ENCODE data around the gene PDLIM5. TPM values are rescaled to one million over a fixed set of nuclear protein-coding genes. Genes with fewer than 3 reads are reported as not detected.
"Not testable (repeated sequence)": the region's sequence is repeated elsewhere in the genome, so short reads cannot be mapped to it uniquely, and the experiment has no call there.

The PDLIM5 gene
- total RNA-seq, 4 donors from 2014 or later = 473 to 833 (median 673) TPM

GRCh38 chr4:94660614-94661013 is 208.9 kb downstream of the PDLIM5 start:
- TF ChIP-seq, protein P1, sequence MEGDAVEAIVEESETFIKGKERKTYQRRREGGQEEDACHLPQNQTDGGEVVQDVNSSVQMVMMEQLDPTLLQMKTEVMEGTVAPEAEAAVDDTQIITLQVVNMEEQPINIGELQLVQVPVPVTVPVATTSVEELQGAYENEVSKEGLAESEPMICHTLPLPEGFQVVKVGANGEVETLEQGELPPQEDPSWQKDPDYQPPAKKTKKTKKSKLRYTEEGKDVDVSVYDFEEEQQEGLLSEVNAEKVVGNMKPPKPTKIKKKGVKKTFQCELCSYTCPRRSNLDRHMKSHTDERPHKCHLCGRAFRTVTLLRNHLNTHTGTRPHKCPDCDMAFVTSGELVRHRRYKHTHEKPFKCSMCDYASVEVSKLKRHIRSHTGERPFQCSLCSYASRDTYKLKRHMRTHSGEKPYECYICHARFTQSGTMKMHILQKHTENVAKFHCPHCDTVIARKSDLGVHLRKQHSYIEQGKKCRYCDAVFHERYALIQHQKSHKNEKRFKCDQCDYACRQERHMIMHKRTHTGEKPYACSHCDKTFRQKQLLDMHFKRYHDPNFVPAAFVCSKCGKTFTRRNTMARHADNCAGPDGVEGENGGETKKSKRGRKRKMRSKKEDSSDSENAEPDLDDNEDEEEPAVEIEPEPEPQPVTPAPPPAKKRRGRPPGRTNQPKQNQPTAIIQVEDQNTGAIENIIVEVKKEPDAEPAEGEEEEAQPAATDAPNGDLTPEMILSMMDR (IDR thresholded peaks at IDR 0.05 in 4 of 5, conservative IDR thresholded peaks at IDR 0.05 in 1 of 5) = no peak
- TF ChIP-seq POLR2A (IDR thresholded peaks at IDR 0.05) = no peak
- ATAC-seq (no peak), DNase-seq (no peak)
- H3K9me3 ChIP-seq = no peaks in the 10 kb centered on the region
- H3K4me3 ChIP-seq = no peak overlapping the region
- no peaks in the 10 kb centered on the region for H3K4me1 ChIP-seq
- intact Hi-C loops (cut with DNase I; ENCODE audit: low total_unique reads) (no loop called here), in situ Hi-C loops (cut with MboI; ENCODE audit: low sequenced_read_pairs in 4 of 4) (no loop called here)
- H3K27me3 ChIP-seq = no peaks in the 10 kb centered on the region
- no peak overlapping the region for H3K27ac ChIP-seq
- peaks cover 0 to 36% of the 10 kb centered on the region in 2 donors for H3K36me3 ChIP-seq

GRCh38 chr4:94665021-94665420 is 213.3 kb downstream of the PDLIM5 start:
- H3K27me3 ChIP-seq; intact Hi-C loops (cut with DNase I; ENCODE audit: low total_unique reads); in situ Hi-C loops (cut with MboI; ENCODE audit: low sequenced_read_pairs in 4 of 4); ATAC-seq; H3K9me3 ChIP-seq; H3K4me1 ChIP-seq; DNase-seq; H3K27ac ChIP-seq; H3K4me3 ChIP-seq: not testable (repeated sequence)
- peaks cover 0 to 18% of the 10 kb centered on the region in 2 donors for H3K36me3 ChIP-seq

DNA sequence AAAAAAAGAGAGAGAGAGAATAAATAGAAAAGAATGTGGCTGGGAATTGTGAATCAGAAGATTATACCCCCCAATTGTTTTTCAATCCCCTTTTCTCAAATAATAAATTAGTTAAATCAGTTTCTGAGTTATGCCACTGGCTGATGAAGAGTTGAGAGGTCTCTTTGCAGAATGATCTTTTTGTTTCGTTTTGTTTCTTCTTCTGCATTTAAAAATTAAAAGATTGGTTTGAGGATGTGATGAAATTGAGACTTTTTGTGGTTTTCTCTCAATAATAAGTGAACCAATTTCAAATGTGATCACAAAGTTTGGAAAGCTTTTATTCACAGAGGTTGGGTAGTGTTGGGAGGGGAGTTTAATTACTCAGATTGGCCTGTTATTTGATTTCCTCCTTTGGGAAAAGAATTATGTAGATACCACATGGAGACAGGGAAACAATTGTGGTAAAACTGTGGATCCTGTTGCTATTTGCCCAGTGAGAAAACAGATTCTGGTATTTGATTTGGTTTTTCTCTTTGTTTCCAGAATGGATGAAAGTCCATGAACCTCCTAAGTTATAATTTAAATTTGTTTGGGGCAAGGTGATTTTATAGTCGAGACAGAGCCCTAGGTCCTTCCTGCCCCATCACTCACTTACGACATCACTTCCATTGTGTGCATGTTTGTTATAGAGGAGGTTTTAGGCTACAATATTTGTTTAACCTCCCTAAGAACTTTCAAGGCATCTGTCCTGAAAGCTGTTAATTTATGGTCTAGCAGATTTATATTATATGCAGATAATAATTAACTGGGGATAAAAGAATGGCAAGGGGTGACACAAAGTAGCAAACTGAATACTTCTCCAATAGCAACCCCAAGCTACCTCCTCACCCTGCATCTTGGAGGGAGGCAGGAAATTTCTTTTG is 214.0 kb downstream of the PDLIM5 start:
- in situ Hi-C loops (cut with MboI; ENCODE audit: low sequenced_read_pairs in 4 of 4) (no loop called here), intact Hi-C loops (cut with DNase I; ENCODE audit: low total_unique reads) (no loop called here)
- no peak for ATAC-seq
- peaks cover 0 to 14% of the 10 kb centered on the region in 2 donors for H3K36me3 ChIP-seq
- no peak overlapping the region for H3K4me3 ChIP-seq
- TF ChIP-seq POLR2A (IDR thresholded peaks at IDR 0.05) = no peak
- TF ChIP-seq, protein P1 (IDR thresholded peaks at IDR 0.05 in 4 of 5, conservative IDR thresholded peaks at IDR 0.05 in 1 of 5) = no peak
- H3K9me3 ChIP-seq = no peaks in the 10 kb centered on the region
- DNase-seq = no peak
- no peaks in the 10 kb centered on the region for H3K4me1 ChIP-seq
- H3K27ac ChIP-seq = no peak overlapping the region
- H3K27me3 ChIP-seq = no peaks in the 10 kb centered on the region

DNA sequence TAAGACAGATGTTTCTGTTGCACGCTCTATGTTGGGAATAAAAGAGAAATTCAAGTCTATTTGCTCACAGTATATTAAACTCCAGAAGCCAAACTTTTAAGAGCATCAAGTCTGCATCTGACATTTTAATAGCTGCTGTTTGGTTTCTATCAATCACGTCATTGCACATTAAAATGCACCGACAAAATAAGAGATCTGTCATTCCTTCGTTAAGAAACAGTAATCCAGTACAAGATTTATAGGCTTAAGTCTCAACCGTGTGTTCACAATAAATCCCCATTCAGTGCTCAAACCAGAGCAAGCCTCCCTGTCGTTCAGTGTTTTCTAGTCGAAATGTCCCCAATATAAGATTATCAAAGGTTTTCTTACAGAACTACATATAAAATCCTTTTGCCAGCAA is 217.0 kb downstream of the PDLIM5 start:
- TF ChIP-seq, protein P1 (IDR thresholded peaks at IDR 0.05 in 4 of 5, conservative IDR thresholded peaks at IDR 0.05 in 1 of 5) = no peak
- no peak for TF ChIP-seq POLR2A (IDR thresholded peaks at IDR 0.05)
- intact Hi-C loops (cut with DNase I; ENCODE audit: low total_unique reads) = no loop called here

More for the DNA sequence above, 217.0 kb downstream of the PDLIM5 start:
- DNase-seq = no peak
- Histone ChIP-seq H3K27ac (no peak overlapping the region), H3K36me3 (no peaks in the 10 kb centered on the region), H3K4me3 (no peak overlapping the region), H3K27me3 (no peaks in the 10 kb centered on the region), H3K4me1 (no peaks in the 10 kb centered on the region), H3K9me3 (no peaks in the 10 kb centered on the region)
- in situ Hi-C loops (cut with MboI; ENCODE audit: low sequenced_read_pairs in 4 of 4) = no loop called here
- ATAC-seq = no peak
